ENCODE results near the gene KIAA0825.
"Not testable (repeated sequence)": the region's sequence is repeated elsewhere in the genome, so short reads cannot be mapped to it uniquely, and the experiment has no call there.

Gene KIAA0825

DNA sequence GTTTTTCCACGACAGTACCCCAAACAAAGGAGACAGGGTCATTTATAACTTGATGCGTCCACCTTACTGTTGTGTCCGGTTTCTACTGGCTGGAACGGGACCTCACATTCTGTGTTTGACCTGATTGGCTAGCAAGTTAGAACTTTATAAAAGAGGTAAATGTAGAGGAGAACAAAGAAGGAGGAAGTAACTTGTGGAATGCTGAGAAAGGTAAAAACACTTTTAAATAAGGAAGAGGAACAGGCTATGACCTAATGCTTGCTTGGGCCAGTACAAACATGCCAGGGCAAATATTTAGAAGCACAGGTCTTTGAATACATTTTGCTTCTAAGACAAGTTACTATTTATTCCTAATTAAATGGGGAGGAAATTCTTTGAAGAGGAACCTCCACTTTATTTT, 251.6 kb downstream of the KIAA0825 start:
- ATAC-seq (no peak), DNase-seq (no peak)

DNA sequence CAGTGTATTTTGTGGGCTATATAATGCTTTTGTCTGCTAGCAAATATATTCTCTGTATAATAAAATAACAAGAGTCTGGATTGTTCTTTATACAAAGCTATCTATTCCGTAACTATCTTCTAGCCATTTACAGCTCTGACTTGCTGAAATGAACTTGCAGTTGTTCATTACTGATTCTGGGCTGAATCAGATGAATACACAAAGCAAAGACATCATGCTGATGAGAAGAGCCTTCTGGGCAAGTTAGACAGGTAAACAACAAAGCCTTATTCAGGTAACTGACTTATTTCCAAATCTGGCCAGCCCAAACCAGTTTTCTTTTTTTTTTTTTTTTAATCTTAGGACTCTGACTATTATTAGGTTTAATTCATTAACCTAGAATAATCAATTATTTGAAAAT, 255.5 kb downstream of the KIAA0825 start:
- ATAC-seq (no peak), DNase-seq (no peak)

DNA sequence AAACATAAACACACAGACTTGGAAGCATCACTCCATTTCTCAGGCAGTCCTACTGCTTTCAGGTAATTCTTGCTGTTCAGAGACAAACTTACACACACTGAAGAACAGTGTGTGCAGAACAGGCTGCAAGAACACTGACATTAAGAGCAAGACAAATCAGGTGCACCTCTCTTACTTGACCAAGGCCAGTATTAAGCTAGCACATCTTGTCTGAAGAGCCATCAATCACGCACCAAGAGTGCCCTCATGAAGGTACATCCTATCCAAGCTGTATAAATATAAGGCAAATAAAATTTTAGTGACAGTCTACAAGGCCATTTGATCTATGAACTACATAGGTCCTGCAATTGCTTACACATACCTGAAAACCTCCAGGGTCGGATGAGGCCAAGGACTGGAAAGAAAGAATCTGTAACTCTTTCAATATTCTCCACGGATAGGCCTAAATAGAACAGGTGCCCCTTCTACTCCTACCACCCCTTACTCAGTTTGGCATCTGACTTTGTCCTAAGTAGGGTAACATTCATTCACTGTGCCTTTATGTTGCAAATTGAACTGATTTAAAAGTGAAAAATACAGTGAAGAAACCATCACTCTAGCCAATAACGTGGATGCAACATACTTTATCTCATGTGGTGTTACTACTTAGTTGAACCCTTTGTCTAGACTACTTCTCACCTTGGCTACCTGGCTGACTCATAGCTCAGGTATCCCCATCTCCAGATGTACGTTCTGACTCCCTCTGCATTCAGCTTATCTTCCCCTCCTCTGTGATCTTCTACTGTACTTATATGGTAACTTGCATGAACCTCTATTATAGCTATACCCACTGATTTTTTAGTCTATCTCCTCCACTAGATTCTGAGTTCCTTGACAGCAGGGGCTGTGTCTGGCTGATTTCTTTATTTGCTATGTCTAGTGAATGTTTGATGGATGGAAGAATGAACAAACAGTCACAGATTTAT, 256.3 kb downstream of the KIAA0825 start:
- no peak for ATAC-seq
- no peak for DNase-seq

DNA sequence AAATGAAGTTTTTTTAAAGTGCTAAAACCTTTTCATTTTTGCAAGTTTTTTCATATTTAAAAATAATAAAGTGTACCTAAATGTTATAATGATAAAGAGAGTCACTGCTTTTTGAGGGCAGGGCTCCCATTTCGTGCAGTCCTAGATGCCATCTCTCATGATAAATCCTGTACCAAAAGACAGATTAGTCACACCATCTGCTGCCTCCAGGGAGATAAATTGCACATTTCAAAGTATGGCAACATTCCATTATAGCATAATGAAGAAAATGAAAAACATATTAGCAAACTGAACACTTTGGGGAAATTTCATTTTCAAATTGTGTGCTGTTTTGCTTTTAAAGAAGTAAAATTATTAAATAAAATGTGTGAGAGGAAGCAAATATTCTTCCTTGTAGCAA, 257.2 kb downstream of the KIAA0825 start:
- DNase-seq: no peak
- ATAC-seq: no peak

DNA sequence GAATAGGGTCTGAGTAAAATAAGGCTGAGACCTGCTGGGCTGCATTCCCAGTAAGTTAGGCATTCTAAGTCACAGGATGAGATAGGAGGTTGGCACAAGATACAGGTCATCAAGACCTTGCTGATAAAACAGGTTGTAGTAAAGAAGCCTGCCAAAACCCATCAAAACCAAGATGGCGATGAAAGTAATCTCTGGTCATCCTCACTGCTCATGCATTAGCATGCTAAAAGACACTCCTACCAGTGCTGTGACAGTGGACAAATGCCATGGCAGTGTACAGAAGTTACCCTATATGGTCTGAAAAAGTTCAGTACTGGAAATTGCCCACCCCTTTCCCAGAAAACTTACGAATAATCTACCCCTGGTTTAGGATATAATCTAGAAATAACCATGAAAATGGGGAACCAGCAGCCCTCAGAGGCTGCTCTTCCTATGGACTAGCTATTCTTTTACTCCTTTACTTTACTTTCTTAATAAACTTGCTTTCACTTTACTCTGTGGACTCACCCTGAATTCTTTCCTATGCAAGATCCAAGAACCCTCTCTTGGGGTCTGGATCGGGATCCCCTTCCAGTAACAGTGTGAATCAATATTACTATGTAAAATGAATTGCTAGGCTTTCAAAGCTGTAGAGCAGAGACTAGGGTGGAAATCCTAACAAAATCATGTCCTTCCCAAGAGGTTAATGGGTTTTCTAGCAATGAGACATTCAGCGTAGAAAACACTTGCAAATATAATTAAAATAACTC, 257.8 kb downstream of the KIAA0825 start:
- DNase-seq (no peak), ATAC-seq (no peak)

DNA sequence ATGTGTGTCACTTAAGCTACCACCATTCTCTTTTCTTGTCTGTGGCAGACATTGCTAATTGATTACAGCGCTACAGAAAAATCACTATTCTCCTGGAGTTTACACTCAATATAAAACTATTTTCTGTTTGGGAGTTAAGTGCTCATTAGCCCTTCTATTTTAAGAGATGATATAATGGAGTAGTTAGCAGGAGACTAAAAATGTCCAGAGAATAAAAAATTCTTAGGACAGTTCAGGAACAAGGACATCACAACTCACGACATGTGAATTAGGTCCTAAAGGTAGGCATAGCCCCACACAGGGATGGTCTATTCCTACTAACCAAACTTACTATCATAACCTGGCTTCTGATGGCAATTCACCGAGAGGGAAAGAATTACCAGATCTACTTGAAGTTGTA, 258.5 kb downstream of the KIAA0825 start:
- ATAC-seq (no peak), DNase-seq (no peak)

DNA sequence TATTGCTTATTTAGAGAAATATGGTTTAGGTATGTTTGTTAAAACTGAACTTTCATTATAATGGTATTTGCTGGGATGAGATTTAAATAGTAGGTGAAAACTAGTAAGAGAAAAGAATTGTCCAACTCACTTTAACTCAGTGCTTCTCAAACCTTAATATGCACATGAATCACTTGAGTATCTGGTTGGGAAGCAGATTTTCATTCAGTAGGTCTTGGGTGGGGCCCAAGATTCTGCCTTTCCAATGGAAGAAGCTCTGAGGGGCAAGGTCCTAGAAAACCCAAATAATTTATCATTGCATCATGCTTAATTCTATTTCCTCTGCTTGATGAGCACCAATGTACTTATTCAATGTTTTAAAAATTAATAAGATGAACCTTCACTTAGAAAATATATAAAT, 262.6 kb downstream of the KIAA0825 start:
- ATAC-seq (no peak), DNase-seq (no peak)

DNA sequence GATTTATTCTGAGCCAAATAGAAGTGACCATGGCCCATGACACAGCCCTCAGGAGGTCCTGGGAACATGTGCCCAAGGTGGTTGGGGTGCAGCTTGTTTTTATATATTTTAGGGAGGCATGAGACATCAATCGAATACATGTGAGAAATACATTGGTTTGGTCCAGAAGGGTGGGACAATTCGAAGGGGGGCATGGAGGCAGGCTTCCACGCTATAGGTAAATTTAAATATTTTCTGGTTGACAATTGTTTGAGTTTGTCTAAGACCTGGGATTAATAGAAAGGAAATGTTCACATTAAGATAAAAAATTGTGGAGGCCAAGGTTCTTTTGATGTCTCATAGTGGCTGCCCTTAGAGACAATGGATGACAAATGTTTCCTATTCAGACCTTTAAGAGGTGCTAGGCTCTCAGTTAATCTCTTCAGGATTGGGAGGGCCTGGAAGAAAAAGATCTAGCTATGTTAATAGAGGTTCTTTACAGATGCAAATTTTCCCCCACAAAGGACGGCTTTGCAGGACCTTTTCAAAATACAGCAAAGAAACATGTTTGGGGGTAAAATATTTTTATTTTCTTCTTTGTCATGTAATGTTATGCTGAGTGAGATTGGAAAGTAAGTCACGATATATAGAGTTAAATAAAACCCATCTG, 263.4 kb downstream of the KIAA0825 start:
- DNase-seq: not testable (repeated sequence)

DNA sequence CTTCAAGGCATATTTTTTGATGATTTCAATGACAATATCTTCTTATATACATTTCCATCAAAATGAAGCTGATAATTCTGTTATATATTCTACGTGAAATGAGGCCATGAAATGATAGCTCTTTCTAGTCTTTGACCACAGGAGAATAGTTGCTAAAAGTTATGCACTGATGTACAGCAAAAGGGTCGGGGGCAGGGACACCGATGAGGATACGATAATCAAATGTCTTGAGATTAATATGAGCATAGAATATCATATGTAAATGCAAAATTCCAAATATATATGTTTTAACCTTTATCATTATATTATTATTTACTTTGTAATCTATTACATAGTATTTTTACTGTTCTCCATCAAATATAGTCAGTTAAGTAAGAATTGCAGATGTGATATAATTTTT, 264.8 kb downstream of the KIAA0825 start:
- DNase-seq: no peak

More for the DNA sequence above, 263.4 kb downstream of the KIAA0825 start:
- ATAC-seq: not testable (repeated sequence)

DNA sequence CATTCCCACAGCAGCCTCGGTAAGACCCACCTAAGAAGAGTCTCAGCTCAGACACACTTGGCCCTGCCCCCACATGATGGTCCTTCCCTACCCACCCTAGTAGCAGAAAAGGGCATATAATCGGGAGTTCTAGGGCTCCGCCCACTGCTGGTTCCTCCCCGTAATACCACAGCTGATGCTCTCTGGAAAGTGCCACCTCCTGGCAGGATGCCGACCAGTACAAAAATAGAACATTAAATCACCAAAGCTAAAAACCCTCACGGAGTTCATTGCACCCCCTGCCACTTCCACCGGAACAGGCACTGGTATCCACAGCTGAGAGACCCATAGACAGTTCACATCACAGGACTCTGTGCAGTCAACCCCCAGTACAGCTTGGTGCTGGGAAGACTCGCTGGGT, 271.3 kb downstream of the KIAA0825 start:
- DNase-seq (no peak), ATAC-seq (no peak)

More for the DNA sequence above, 264.8 kb downstream of the KIAA0825 start:
- no peak for ATAC-seq

DNA sequence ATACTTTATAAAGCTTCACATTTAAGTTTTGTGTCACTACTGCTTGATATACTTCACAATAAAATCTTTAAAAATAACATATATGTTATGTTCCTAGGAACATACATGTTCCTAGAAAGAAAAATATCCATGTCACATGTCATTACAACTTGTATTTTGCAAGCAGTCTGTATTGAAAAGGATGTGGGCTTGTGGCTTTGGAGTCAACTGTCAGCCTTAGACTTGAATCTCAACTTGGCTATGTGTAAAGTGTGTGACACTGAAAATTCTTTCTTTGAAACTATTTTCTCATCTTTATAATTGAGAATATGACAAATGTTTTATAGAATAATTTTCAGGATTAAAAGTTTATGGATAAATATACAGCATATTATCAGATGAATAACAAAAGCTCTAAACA, 273.1 kb downstream of the KIAA0825 start:
- DNase-seq (no peak), ATAC-seq (no peak)

DNA sequence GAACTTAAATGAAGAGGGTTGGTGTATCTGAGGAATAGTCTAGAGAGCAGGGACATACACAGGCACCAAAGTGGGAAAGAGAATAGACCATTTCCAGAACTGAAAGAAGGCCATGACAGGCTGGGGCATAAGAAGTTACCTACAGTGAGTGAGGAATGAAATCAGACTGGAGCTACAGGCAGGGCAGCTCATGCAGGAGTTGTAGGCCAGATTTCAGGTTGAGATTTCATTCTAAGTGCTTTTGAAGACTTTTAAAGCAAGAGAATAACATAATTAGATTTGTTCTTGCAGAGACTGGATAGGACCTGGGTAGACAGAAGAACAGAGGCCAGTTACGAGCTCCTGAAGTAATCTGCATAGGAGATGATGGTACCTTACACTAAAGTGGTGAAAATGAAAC, 280.8 kb downstream of the KIAA0825 start:
- ATAC-seq: no peak
- no peak for DNase-seq

DNA sequence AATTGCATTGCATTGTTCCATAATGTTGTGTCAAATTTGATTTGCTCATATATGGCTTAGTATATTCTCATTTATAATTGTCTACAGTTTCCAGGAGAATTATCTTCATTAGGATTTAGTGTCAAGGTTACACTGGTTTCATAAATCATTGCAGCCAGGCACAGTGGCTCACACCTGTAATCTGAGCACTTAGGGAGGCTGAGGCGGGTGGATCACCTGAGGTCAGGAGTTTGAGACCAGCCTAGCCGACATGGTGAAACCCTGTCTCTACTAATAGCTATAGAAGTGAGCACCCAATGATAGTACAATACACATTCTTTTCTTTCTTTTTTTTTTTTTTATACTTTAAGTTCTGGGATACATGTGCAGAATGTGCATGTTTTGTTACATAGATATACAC, 282.5 kb downstream of the KIAA0825 start:
- ATAC-seq: no peak
- no peak for DNase-seq

DNA sequence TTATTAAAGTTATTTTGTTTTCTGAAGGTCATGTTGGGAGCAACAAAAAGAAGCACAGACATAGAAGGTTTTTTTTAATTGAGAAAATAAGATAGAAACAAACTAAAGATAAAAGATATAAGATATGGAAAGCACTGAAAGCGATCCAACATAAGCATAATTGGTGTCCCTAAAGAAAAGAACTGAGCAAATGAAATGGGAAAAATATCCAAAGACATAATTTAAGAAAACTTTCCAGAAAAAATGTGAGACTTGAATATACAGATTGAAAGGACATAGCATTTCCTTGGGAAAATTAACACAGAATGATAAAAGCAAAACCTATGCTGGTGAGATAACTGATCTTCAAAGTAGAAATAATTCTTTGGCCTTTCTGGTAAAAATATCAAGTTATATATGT, 289.3 kb downstream of the KIAA0825 start:
- DNase-seq (no peak), ATAC-seq (no peak)

DNA sequence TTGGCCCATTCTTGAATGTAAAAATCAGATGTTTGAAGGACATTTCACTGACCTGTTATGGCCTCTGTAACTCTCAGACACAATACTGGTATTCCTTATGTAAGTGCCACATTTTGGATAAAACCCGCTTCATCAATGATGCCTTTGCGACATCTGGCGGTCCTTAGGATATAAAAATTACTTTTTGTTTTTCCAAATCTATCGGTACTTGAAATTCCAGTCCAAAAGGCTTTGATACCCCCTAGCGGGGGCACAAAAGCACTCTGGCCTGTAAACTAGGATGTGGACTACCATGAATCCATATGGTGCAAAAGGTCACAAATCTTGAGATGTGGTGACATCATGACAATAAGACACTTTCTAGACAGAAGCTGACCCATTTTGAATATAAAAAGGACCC, 291.8 kb downstream of the KIAA0825 start:
- ATAC-seq (no peak), DNase-seq (no peak)

DNA sequence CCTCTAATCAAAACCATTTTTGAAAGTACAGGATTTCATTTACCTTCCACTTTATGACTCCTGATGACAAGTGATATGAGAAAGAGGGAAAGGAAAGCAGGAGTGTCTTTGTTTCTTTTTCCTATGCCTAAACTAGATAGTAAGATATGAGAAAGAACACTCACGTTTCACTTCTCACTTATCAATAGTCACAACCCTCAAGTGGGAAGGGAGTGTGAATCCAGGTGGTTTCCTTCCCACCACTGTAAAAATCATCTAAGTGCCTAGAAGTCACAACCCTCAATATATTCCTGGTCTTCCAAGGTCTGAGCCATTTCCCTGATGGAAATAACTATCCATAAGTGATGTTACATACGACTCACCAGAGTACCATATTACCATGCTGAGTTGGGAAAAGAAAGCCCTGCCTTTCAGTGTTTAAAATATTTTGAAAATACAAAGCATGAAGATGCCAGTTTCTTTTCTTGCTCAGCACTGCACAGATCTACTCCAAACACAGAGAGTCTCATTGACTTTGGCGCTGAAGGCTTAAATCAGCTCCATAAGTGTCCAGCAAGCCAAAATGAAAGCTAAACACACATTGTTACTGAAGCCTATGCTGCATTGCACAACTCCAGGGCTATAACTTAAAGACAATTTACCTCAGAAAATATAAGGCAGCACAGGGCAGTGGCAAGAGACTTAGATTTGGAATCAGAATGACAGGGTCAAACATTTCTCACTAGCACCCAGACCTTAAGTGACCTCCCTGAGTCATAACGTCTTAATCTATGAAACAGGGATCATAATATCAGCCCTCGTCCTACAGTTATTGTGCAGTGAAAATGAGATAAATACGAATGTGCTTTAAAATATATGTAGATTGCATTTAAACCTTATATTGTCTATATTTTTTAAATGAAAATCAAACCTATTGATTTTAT, 301.2 kb downstream of the KIAA0825 start:
- DNase-seq (no peak), ATAC-seq (no peak)

DNA sequence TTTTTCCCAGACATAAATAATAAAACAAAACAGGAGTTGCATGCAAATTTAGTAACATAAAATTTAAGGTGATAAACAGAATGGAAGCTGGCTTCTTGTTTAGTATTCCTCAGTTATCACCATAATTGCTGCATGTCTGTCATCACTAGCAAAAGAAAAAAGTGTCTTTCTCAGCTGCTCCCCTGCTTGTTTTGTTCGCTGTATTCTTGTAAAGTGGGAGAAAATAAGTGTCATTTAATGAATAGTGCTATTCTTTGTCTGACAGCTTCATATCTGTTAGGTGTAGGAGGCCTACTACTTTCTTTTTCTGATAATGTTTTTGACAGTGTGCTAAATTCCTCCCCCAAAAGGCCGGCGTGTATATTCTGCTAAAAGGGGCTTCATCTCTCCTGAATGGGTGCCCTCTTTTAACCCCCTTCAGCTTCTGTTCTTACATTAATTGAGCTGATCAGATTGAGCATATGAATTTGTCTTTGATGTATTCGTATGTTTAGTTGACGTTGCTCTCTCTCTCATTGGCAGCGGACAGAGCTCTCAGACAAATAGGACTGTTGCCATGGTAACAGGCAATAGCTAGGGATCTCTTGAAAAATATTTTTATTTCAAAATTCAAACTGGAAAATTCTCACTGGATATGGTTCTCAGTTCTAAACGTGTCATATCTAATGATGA, 303.8 kb downstream of the KIAA0825 start:
- ATAC-seq (no peak), DNase-seq (no peak)

DNA sequence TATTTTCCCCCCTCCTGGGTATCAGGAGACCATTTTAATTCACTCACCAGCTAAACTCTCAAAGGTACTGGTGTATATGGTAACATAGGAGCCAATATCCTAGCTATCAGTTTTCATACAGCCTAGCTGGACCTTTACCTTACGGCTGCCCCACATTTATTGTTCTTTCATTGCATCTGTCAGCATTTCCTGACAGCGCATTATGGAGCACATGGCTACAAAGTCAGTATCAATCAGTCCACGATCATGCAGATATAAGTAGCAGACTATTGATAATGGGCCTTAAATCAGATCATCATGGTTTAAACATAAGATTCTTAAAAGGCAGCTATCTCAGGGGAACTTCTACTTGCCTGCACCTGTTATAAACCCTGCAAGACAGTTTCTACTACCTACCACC, 304.7 kb downstream of the KIAA0825 start:
- ATAC-seq: no peak
- no peak for DNase-seq

DNA sequence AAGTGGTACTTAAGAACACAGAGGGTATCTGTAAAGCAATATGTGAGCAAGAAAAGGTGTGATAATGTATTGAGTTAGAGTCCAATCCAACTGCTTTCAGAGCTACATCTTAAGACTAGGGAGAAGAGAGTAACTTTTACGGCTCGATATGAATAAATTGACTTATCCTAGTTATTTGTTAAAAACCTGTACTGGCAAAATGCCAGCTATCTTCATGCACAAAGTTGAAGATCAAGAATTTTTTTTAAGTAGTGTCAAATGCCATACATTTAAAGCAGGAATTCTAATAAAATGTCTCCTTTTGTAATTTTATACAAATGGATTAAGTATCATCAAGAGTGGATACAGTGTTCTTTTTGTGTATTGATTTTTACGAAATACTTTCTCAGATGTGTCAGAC, 305.2 kb downstream of the KIAA0825 start:
- DNase-seq (no peak), ATAC-seq (no peak)

DNA sequence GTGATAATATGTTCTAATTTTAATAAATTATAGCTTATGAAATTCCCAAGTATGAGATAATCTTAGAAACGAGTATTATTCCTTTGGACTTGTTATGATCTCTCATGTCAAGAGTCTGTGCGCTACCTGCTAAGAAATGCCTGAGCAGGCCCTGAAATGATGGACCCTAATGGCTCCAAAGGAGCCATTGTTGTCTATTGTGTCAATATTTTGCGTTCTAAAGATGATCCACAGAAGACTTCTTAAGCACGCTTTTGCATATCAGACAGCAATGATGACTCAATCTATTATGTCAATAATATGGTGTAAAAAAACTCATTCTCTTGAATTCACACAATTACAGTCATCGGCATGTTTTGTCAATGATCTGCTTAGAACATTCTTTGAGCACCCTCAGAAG, 306.1 kb downstream of the KIAA0825 start:
- no peak for ATAC-seq
- no peak for DNase-seq

DNA sequence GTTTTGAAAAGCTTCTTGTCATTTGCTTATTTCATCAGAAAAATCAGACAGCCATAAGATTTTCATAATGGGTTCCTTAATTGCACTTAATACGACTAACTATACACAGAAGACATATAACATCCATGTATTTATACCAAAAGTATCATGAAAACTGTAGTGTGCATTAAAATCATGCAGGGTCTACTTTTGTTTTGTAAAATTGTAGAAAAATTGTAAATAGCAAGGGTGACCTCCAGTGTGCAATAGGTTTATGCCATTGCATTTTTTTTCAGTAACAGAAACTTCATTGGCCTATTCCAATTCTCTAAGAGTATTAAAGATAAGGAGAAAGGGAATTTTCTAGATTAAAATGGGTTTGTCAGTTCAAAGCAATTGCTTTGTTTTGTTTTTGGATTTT, 307.6 kb downstream of the KIAA0825 start:
- DNase-seq (no peak), ATAC-seq (no peak)
